HepG2 (cell line): ENCODE measurements around the gene DHX36. TPM values are rescaled to one million over a fixed set of nuclear protein-coding genes. Genes with fewer than 3 reads are reported as not detected.
A peak's percentile ranks its signal among the peaks of the same experiment; 100 is the strongest.

ENCODE experiments used
- AGO2 ChIP-seq: fragments of 200-400 bp; formaldehyde crosslinking; optimal IDR thresholded peaks from 2 replicates; pipeline ENCODE3; 2017; ENCODE audit warnings: mild to moderate bottlenecking, low read depth, low read length, moderate library complexity
- ASH2L ChIP-seq: fragments of 300-600, 200-600 bp; sonication (generic); IDR thresholded peaks from 2 replicates; pipeline ENCODE4 v1.7.0; 2017; ENCODE audit warnings: low read depth, mild to moderate bottlenecking, moderate library complexity, mixed read lengths, low read length; ENCODE audit not compliant: insufficient read length
- CREB1 ChIP-seq, 2 experiments: fragments of 450-650 bp in 1 of 2; IDR thresholded peaks; 2 replicates each; pipeline ENCODE4 v1.6.1; 2016 to 2017; ENCODE audit warnings: control low read depth in 1 of 2, mild to moderate bottlenecking in 1 of 2, missing compliant biosample characterization in 1 of 2, missing genetic modification characterization in 1 of 2
- FLYWCH1 ChIP-seq: sonication (generic); formaldehyde crosslinking; IDR thresholded peaks from 2 replicates; pipeline ENCODE4 v1.8.1; 2023; ENCODE audit warnings: mild to moderate bottlenecking, missing genetic modification reagents
- FOXO1 ChIP-seq: sonication (generic); formaldehyde crosslinking; IDR thresholded peaks from 2 replicates; pipeline ENCODE4 v1.4.0; 2020; ENCODE audit warnings: missing genetic modification reagents
- HMG20A ChIP-seq: IDR thresholded peaks from 2 replicates; pipeline ENCODE4 v1.6.1; 2016; ENCODE audit warnings: borderline replicate concordance
- HNF4A ChIP-seq: sonication (generic); formaldehyde crosslinking; IDR thresholded peaks from 2 replicates; pipeline ENCODE4 v1.4.0; 2020; ENCODE audit warnings: missing genetic modification reagents
- KAT2B ChIP-seq: fragments of 150-350 bp; IDR thresholded peaks from 2 replicates; pipeline ENCODE4 v1.6.1; 2014; ENCODE audit warnings: low read depth, low read length, borderline replicate concordance
- KLF15 ChIP-seq: sonication (generic); formaldehyde crosslinking; IDR thresholded peaks from 2 replicates; pipeline ENCODE4 v1.8.1; 2023; ENCODE audit warnings: borderline replicate concordance, mild to moderate bottlenecking, inconsistent platforms, missing genetic modification reagents, mixed read lengths
- MIXL1 ChIP-seq: IDR thresholded peaks from 2 replicates; pipeline ENCODE4 v1.6.1; 2016
- NR2F6 ChIP-seq, 2 experiments: IDR thresholded peaks; 2 replicates each; pipeline ENCODE4 v1.6.1; 2016; ENCODE audit warnings: antibody characterized with exemption in 1 of 2, mild to moderate bottlenecking in 1 of 2
- NRL ChIP-seq: sonication (generic); formaldehyde crosslinking; IDR thresholded peaks from 2 replicates; pipeline ENCODE4 v1.5.0; 2020; ENCODE audit warnings: missing genetic modification reagents, mild to moderate bottlenecking, moderate library complexity, borderline replicate concordance
- PITX1 ChIP-seq: sonication (generic); formaldehyde crosslinking; IDR thresholded peaks from 2 replicates; pipeline ENCODE4 v1.5.1; 2020; ENCODE audit warnings: mild to moderate bottlenecking, missing genetic modification reagents
- TARDBP ChIP-seq: sonication (generic); formaldehyde crosslinking; IDR thresholded peaks from 2 replicates; pipeline ENCODE4 v1.8.0; 2022; ENCODE audit warnings: mild to moderate bottlenecking, missing genetic modification reagents
- THAP11 ChIP-seq: IDR thresholded peaks from 2 replicates; pipeline ENCODE4 v1.6.1; 2016; ENCODE audit warnings: missing biosample characterization, missing genetic modification reagents
- U2AF2 ChIP-seq: fragments of 200-400 bp; formaldehyde crosslinking; IDR thresholded peaks from 2 replicates; pipeline ENCODE4 v1.6.1; 2017; ENCODE audit warnings: low read depth, mild to moderate bottlenecking, low read length
- WIZ ChIP-seq: sonication (generic); formaldehyde crosslinking; IDR thresholded peaks from 2 replicates; pipeline ENCODE4 v1.5.1; 2020; ENCODE audit warnings: mild to moderate bottlenecking, missing genetic modification reagents
- ZFP36 ChIP-seq: fragments of 150-350 bp; IDR thresholded peaks from 2 replicates; pipeline ENCODE4 v1.6.1; 2018; ENCODE audit warnings: borderline replicate concordance, low read length, low read depth; ENCODE audit not compliant: partially characterized antibody
- ZNF331 ChIP-seq: sonication (generic); formaldehyde crosslinking; IDR thresholded peaks from 2 replicates; pipeline ENCODE4 v1.4.0; 2020; ENCODE audit warnings: missing genetic modification reagents
- ZNF776 ChIP-seq: sonication (generic); formaldehyde crosslinking; IDR thresholded peaks from 2 replicates; pipeline ENCODE4 v1.4.0; 2020; ENCODE audit warnings: mild to moderate bottlenecking, missing genetic modification reagents
- polyA plus RNA-seq, 8 experiments: library from polyadenylated mRNA; depleted of rRNA in 3 of 8; stranded (reverse) in 7 of 8; unstranded in 1 of 8; fragments of >200 nt; fragmentation: Illumina TruSeq in 4 of 8; extraction: Trizol in 4 of 8; gene quantifications; 2 replicates each; pipeline versions ENCODE4 v1.2.1 to v1.2.3, GENCODE V29; 2011 to 2016; ENCODE audit warnings: low read depth in 4 of 8, missing spikeins in 1 of 8, mixed read lengths in 1 of 8; ENCODE audit not compliant: insufficient read depth in 1 of 8
- total RNA-seq, 5 experiments: library from RNA; depleted of rRNA; stranded (reverse); fragments of >200 nt; fragmentation: Illumina TruSeq; extraction: Trizol; gene quantifications; 2 replicates each; pipeline ENCODE4 v1.2.3, GENCODE V29; 2016; ENCODE audit warnings: low read depth in 1 of 5
- TF ChIP-seq, protein P1 (sequence below): sonication (generic); formaldehyde crosslinking; IDR thresholded peaks from 2 replicates; pipeline ENCODE4 v1.4.0; 2020; ENCODE audit warnings: missing genetic modification reagents
- TF ChIP-seq, protein P2 (sequence below): sonication (generic); formaldehyde crosslinking; IDR thresholded peaks from 2 replicates; pipeline ENCODE4 v1.5.1; 2020; ENCODE audit warnings: missing genetic modification reagents, mild to moderate bottlenecking, borderline replicate concordance
- TF ChIP-seq, protein P3 (sequence below): sonication (generic); formaldehyde crosslinking; IDR thresholded peaks from 2 replicates; pipeline ENCODE4 v1.8.1; 2022; ENCODE audit warnings: mild to moderate bottlenecking, missing genetic modification reagents

DHX36 gene
- total and polyA plus RNA-seq, 2 of the 13 experiments (the other 11 are each of a cell fraction or from before 2014, with no cell fraction given): 30.3 to 44.2 TPM

DNA sequence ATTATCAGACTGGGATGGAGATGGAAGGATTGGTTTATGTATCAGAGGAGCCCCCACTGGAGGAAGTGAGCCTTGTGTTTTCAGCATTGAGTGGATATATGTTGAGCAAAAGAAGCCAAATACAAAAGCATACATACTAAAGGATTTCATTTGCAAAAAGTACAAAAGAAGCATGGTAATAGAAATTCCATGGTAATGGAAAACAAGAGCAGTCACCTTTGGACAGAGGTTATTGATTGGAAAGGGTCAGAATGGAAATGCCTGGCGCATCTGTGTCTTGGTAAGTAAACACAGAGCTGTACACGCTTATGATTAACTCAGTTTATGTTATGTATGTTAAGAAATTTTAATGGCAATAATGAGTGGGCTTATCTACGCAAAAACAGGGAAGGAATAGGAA, 72.7 kb downstream of the DHX36 start (continued):
- TF ChIP-seq, protein P1, sequence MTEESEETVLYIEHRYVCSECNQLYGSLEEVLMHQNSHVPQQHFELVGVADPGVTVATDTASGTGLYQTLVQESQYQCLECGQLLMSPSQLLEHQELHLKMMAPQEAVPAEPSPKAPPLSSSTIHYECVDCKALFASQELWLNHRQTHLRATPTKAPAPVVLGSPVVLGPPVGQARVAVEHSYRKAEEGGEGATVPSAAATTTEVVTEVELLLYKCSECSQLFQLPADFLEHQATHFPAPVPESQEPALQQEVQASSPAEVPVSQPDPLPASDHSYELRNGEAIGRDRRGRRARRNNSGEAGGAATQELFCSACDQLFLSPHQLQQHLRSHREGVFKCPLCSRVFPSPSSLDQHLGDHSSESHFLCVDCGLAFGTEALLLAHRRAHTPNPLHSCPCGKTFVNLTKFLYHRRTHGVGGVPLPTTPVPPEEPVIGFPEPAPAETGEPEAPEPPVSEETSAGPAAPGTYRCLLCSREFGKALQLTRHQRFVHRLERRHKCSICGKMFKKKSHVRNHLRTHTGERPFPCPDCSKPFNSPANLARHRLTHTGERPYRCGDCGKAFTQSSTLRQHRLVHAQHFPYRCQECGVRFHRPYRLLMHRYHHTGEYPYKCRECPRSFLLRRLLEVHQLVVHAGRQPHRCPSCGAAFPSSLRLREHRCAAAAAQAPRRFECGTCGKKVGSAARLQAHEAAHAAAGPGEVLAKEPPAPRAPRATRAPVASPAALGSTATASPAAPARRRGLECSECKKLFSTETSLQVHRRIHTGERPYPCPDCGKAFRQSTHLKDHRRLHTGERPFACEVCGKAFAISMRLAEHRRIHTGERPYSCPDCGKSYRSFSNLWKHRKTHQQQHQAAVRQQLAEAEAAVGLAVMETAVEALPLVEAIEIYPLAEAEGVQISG (CRISPR knock-in tag): no peak
- no peak for TF ChIP-seq AGO2
- peak; percentile 30; the same call in 1 of the 2 replicates for TF ChIP-seq CREB1 (IDR thresholded peaks at IDR 0.05)
- TF ChIP-seq CREB1 (CRISPR knock-in tag; IDR thresholded peaks at IDR 0.05): peak; percentile 44; the same call in 1 of the 2 replicates
- peak; percentile 54 for TF ChIP-seq ZFP36
- peak; percentile 50; the same call in 1 of the 2 replicates for TF ChIP-seq ZNF331
- peak; percentile 73 for TF ChIP-seq NR2F6 (IDR thresholded peaks at IDR 0.05)
- peak; percentile 65 for TF ChIP-seq NR2F6 (CRISPR knock-in tag; IDR thresholded peaks at IDR 0.05)
- peak; percentile 62 for TF ChIP-seq ASH2L
- TF ChIP-seq HMG20A (CRISPR knock-in tag): peak; percentile 81
- peak; percentile 63 for TF ChIP-seq PITX1 (CRISPR knock-in tag)
- TF ChIP-seq, protein P2, sequence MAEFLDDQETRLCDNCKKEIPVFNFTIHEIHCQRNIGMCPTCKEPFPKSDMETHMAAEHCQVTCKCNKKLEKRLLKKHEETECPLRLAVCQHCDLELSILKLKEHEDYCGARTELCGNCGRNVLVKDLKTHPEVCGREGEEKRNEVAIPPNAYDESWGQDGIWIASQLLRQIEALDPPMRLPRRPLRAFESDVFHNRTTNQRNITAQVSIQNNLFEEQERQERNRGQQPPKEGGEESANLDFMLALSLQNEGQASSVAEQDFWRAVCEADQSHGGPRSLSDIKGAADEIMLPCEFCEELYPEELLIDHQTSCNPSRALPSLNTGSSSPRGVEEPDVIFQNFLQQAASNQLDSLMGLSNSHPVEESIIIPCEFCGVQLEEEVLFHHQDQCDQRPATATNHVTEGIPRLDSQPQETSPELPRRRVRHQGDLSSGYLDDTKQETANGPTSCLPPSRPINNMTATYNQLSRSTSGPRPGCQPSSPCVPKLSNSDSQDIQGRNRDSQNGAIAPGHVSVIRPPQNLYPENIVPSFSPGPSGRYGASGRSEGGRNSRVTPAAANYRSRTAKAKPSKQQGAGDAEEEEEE (CRISPR knock-in tag): no peak
- TF ChIP-seq HNF4A (CRISPR knock-in tag): peak; percentile 91
- TF ChIP-seq ZNF776: no peak
- no peak for TF ChIP-seq NRL (CRISPR knock-in tag)
- TF ChIP-seq, protein P3, sequence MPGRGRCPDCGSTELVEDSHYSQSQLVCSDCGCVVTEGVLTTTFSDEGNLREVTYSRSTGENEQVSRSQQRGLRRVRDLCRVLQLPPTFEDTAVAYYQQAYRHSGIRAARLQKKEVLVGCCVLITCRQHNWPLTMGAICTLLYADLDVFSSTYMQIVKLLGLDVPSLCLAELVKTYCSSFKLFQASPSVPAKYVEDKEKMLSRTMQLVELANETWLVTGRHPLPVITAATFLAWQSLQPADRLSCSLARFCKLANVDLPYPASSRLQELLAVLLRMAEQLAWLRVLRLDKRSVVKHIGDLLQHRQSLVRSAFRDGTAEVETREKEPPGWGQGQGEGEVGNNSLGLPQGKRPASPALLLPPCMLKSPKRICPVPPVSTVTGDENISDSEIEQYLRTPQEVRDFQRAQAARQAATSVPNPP: no peak
- 0 out of 2 replicates have a peak, but pooled peaks have one; percentile 37 for TF ChIP-seq THAP11 (CRISPR knock-in tag)
- TF ChIP-seq MIXL1 (CRISPR knock-in tag): peak; percentile 90
- TF ChIP-seq U2AF2: no peak
- peak; percentile 89 for TF ChIP-seq FOXO1 (CRISPR knock-in tag)
- peak; percentile 77 for TF ChIP-seq KAT2B
- TF ChIP-seq WIZ (CRISPR knock-in tag): no peak
- TF ChIP-seq KLF15: no peak
- TF ChIP-seq FLYWCH1 (CRISPR knock-in tag): no peak
- 0 out of 2 replicates have a peak, but pooled peaks have one; percentile 24 for TF ChIP-seq TARDBP (CRISPR knock-in tag)
